Stimulated activated naive CD8-positive, alpha-beta T cell treated with anti-CD3 and anti-CD28 coated beads, Interleukin-15, Interleukin-2, amounts not matched to agents 100 U/mL and 50 U/mL, for 24 hours (primary cell): ENCODE results near the gene RHOG.
"Not testable (repeated sequence)": the region's sequence is repeated elsewhere in the genome, so short reads cannot be mapped to it uniquely, and the experiment has no call there.

Source experiments
- ATAC-seq: fragments of 150-1000 bp; cut with Tn5 transposase; one replicate; pipeline ENCODE4 v1.10.0; 2021
- DNase-seq: peaks from one replicate; pipeline ENCODE4 v3.0.0; 2021

The RHOG gene

DNA sequence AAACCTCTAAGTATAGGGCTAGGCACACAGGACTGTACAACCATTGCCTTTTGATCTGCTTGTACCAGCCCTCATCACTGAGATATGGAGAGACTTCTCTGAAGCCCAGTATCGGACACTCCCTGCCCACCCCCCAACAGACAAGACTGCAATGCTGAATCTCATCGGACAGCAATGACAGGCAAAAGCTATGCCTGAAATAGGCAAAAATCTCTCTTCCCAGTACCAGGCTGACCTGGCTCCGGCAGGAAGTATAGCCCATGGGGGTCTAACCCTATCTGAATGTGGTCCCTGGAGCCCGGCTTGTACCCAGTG is 6.5 kb downstream of the RHOG start:
- DNase-seq (no peak), ATAC-seq (no peak)

DNA sequence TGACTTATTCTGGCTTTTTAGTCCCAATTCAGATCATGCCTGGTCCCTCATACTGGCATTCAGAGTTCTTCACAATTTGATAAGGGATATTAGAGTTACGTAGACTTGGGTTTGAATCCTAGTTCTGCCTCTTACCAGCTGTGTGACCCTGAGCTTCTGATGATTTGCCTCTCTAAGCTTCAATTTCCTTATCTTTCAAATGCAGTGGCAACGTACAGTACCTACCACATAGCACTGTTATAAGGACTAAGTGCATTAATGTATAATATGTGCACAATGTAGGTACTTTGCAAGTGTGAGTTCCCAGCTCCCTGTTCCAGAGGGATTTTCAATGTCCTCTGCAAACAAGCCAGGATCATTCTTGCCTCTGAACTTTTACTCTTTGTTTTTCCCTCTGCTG is 7.3 kb downstream of the RHOG start:
- DNase-seq (no peak), ATAC-seq (no peak)

DNA sequence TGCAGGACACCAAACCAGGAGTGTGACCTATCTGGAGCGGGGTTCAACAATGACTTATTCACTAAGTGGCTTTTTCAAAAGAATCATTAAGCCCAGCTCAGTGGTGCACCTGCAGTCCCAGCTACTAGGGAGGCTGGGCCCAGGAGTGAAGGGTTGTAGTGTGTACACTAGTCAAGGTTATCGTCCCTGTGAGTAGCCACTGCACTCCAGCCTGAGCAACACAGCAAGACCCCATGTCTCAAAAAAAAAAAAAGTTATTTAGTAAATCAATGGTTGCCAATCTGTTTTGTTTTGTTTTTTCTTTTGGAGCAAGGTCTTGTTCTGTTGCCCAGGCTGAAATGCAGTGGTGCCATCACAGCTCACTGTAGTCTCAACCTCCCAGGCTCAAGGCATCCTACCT is 7.9 kb downstream of the RHOG start:
- ATAC-seq, result no peak
- no peak for DNase-seq

DNA sequence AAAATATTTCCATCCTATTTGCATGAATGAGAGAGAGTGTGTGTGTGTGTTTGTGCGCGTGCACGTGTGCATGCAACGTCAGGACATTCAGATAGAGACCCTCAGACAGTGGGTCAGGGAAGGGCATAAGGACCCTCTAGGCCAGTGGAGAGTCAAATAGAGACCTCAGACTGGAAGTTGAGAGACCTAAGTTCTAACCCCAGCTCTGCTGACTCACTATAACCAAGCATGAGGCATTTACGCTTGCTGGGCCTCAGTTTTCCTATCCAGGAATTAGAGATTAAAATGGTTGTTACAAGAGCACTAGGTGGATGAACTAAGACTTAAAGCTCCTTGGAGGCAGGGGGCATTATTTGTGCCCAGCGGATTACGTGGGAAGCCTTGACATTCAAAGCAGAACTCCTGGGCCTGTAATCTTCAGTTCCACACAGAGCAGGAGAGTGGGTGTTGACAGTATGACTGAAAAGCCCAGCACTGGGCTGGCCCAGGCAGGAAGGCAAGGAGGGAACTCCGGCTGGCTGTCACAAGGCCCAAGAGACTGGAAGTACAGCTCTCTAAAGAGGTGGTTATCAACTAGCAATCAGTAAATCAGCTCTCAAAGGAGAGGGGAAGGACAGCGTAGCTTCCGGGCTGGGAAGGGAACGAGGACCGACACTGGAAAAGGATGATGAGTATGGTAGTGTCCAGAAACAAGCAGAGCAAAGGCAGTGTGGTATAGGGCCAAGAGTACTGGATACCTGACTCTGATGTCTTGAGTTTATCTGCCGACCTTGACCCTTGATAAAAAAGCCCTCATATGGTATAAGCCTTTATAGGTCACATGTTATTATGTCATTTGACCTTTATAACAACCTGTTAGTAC is 9.2 kb downstream of the RHOG start:
- peak; percentile 69 for ATAC-seq

DNA sequence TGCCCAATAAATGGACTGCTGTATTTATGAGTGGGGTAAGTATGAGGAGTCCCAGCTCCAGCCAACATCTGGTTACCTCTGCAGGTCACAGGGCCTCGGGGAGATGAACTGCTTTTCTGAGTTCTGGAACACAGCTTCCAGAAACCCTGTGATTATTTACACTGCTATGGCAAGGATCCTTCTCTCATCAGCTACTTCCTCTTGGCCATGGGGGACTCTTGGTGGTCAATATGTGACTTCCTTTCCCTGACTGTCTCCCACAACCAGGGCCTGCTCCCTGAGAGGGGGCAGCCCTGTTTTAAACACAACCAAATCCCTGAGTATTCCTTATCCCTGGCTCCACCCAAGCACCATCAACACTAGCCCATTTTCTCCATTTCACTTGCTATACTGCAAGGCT is 10.0 kb downstream of the RHOG start:
- ATAC-seq, result no peak
- no peak for DNase-seq

More for the DNA sequence above, 9.2 kb downstream of the RHOG start:
- DNase-seq, result no peak

DNA sequence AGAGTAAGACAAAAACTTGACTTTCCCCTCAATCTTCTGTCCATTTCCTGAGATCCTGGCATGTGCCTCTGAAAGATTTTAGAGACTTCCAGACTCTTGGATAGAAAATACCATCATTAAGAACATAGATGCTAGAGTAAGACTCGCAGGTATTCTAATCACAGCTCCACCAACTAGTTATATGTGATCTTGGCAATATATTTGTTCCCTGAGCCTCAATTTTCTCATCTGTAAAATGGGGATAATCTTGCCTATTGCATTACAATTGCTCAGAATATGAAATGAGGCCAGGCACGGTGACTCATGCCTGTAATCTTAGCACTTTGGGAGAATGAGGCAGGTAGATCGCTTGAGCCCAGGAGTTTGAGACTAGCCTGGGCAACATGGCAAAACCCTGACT is 10.7 kb downstream of the RHOG start:
- ATAC-seq (no peak), DNase-seq (no peak)

DNA sequence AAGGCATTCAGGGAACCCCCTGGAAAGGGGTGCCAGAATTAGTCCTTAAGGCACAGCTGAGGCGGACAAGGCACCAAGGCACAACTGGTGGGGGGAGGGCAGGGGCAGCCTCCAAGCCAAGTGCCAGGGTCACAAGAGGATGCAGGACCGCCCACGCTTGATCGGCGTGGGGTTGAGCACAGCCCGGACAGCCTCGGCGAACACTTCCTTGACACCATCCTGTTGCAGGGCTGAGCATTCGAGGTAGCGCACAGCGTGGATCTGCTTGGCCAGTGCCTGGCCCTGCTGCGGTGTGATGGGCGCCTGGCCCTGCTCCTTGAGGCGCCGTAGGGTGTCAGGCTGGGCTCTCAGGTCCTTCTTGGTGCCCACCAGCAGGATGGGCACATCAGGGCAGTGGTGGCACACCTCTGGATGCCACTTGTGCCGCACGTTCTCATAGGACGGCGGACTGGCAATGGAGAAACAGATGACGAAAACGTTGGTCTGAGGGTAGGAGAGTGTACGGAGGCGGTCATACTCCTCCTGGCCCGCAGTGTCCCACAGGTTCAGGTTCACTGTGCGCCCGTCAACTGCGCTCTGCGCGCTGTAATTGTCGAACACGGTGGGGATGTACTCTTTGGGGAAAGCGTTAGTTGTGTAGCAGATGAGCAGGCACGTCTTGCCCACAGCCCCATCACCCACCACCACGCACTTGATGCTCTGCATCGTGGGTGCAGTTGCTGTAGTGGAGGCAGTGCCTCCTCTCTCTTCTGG is 13.1 kb downstream of the RHOG start:
- no peak for DNase-seq
- ATAC-seq, result no peak

DNA sequence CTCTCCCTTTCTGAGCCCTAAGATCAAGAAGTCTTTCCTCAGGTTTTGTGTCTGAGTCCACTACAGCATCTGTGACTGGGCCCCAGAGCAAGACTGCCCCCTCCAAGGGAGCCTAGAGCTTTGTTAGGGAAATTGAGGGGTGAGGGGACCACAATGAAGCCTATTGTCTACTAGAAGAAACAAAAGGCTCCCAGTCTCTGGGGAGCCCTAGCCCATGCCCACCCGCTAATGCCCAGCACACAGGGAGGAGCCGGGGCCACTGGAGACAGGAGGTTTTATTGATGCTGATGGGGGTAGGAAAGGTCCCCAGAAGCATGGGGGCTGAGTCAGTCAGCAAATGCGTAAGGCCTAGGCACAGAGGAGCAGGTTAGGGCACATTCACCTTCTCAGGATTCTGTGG is 14.0 kb downstream of the RHOG start:
- no peak for DNase-seq
- ATAC-seq, result no peak

DNA sequence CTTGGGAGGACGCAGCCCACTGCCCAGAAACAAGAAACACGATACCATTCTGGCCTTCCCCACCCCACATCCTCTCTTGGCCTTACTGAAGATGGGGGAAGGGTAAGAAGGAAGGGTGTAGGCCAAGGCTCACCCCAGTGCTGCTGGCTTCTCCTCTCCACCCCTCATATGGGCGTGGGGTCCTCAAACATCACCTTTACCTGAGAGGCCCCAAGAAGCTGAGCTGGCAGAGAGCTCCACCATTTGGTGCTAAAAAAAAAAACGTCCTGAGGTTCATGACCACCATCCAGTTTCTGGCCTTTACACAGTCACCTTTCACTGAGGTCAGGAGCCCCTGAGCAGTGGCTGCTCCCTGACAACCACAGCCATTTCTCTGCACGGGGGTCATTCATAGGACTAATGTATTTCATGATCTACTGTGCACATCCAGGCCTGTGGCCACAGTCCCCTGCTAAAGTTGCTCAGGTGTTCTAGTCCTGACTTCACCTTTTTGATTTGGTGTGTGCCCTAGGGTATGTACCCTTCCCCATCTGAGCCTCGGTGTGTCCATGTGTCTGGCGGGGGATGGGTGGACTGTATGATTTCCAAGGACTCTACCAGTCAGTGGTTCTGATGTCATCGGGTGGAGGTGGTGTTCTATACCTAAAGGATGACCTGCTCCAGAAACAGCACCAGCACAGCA is 15.1 kb downstream of the RHOG start:
- ATAC-seq, result peak; percentile 10

DNA sequence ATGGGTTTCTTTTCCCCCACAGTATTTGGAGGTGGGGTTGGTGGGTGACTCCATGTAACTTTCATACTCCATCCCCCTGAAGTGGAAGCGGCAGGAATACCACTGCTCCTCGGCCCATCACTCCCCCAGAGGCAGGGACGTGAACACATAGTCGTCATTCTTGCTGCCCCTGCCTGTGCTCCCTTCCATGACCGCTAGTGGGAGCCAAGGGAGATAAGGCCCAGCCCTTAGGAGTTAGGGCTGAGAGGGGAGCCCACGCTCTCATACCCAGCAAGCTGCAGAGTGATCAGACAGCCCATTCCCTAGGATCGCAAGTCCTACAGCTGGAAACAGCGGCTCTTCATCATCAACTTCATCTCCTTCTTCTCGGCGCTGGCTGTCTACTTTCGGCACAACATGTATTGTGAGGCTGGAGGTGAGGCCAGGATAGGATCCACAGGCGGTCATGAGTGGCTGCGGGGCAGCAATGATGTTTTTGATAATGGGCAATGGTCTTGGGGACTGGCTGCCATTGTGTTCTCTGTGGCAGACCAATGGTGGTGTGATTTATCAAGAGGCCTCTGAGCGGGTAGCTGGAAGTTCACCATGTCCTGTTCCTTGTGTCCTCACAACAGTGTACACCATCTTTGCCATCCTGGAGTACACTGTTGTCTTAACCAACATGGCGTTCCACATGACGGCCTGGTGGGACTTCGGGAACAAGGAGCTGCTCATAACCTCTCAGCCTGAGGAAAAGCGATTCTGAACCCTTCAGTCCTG is 15.9 kb downstream of the RHOG start:
- DNase-seq (peak; percentile 87), ATAC-seq (peak; percentile 88)

More for the DNA sequence above, 15.1 kb downstream of the RHOG start:
- no peak for DNase-seq

DNA sequence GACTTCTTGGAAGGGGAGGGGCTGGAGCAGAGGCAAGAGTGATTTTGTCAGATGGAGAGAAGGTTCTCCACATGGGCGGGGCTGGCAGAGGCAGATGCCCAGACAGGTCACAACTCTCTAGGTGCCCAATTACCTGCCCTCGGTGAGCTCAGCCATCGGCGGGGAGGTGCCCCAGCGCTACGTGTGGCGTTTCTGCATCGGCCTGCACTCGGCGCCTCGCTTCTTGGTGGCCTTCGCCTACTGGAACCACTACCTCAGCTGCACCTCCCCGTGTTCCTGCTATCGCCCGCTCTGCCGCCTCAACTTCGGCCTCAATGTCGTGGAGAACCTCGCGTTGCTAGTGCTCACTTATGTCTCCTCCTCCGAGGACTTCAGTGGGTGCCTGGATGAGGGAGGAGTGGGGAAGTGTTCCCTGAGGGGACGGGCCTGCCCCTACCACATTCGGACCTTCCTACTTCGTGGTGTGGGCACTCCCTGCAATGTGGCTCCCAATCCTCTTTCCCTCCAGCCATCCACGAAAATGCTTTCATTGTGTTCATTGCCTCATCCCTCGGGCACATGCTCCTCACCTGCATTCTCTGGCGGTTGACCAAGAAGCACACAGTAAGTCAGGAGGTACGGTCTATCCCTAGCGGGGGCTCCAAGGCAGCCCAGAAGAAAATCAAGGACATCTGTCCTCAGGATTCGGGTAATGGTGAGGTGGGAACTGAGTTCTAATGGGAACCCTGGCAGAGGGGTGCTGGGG is 16.8 kb downstream of the RHOG start:
- DNase-seq (no peak), ATAC-seq (no peak)

DNA sequence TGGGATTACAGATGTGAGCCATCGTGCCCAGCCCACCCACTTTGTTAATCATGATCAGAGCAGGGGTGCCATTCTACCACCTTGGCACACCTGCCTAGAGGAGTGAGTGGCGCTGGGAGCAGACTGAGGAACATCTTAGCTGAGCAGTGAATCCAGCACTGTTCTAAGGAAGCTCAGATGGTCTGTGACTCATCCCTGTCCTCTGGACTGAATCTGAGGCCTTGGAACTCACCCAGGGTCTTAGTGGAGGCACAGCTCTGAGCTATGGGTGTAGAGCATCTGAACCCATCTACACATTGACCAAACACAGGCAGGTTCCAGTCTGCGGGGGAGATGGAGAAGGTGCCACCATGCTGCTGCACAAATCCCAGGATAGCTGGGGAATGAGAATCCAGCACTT is 17.5 kb downstream of the RHOG start:
- DNase-seq (no peak), ATAC-seq (no peak)

DNA sequence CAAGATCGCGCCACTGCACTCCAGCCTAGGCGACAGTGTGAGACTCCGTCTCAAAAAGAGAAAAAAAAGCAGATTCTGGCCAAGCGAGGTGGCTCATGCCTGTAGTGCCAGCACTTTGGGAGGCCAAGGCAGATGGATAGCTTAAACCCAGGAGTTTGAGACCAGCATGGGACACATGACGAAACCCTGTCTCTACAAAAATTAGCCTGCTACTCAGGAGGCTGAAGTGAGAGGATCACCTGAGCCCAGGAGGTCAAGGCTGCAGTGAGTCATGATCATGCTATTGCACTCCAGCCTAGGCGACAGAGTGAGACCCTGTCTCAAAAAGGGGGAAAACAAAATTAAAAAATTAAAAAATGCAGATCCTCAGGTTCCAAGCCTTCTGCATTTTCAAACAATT is 18.4 kb downstream of the RHOG start:
- ATAC-seq (no peak), DNase-seq (no peak)

DNA sequence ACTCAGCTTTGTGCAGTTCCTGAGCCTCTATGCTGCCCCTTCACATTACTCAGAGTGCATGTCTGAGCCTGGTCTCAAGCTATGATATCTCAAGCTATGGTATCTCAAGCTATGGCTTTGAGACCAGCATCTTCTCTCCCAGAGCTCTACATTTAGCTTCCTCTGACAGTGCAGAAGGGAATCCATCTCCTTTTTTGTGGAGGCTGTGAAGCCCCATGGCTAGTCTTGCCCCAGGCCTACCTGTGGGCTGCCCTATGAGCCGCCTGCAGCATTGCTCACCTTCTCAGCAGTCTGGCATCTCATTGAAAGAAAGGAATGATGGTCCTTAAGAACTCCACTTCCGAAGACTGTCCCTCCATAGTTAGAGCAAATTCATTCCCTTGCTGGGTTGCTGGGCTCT is 19.8 kb downstream of the RHOG start:
- DNase-seq (no peak), ATAC-seq (no peak)

DNA sequence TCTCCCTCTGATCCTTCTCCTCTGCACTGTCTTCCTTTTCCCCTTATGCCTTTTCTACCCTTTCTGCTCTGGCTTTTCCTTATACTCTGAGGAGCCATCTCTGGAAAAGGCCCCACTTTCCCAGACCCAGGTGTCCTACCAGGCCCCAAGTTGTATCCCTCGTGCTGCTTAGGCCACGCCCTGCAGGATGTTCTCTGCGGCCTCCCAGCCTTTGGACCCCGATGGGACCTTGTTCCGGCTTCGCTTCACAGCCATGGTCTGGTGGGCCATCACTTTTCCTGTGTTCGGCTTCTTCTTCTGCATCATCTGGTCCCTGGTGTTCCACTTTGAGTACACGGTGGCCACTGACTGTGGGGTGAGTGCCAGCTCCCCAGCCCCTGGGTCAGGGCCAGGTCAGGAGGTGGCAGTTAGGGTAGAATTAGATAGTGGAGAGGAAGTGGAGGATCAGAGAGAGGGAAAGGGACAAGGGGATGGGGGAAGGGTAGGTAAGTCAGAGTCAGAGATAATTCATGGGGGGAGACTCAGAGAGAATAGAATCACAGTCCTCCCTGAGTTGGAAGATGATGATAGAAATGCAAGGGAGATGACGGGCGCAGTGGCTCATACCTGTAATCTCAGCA is 23.5 kb downstream of the RHOG start:
- ATAC-seq (no peak), DNase-seq (no peak)

DNA sequence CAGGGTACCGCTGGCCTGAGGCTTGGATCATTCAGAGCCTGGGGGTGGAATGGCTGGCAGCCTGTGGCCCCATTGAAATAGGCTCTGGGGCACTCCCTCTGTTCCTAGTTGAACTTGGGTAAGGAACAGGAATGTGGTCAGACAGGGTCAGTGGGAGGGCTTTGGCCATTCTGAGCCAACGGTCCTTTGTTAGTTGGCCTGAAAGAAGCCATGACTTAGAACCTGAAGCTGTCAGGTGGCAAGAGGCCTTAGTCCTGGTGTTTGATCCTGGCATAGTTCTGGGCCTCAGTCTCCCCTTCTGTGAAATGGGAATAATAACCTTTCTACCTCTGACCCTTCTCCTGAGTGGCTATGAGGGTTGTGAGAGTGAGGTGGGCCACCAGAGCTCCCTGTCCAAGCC is 24.1 kb downstream of the RHOG start:
- no peak for DNase-seq
- peak; percentile 4 for ATAC-seq

DNA sequence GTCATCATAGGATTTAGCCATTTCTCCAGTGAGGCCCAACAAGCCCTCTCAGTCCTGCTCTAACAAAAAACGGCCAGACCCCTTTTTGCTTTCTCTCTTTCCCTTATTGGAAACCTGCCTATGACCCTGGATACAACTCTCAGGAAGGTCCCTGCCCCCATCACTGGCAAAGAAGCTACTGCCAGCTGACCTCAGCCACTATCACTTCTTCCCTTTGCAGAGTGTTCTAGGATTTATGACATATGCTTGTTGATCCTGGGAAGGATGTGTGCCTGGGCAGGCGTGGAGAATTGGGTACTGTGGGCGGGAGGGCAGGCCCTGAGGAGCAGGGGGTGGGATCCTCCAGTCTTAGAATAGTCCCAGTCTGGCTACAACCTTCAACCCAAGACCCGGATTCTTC is 24.9 kb downstream of the RHOG start:
- ATAC-seq (no peak), DNase-seq (no peak)

DNA sequence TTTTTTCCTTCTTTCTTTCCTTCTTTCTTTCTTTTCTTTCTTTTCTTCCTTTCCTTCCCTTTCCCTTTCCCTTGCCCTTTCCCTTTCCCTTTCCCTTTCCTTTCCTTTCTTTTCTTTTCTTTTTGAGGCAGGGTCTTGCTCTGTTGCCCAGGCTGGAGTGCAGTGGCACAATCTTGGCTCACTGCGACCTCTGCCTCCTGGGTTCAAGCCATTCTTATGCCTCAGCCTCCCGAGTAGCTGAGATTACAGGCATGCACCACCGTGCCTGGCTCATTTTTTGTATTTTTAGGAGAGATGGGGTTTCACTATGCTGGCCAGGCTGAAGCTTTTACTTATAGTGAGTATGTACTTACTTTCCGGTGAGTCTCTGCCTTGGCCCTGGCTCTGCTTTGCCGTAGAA is 25.9 kb downstream of the RHOG start:
- not testable (repeated sequence) for ATAC-seq, DNase-seq

DNA sequence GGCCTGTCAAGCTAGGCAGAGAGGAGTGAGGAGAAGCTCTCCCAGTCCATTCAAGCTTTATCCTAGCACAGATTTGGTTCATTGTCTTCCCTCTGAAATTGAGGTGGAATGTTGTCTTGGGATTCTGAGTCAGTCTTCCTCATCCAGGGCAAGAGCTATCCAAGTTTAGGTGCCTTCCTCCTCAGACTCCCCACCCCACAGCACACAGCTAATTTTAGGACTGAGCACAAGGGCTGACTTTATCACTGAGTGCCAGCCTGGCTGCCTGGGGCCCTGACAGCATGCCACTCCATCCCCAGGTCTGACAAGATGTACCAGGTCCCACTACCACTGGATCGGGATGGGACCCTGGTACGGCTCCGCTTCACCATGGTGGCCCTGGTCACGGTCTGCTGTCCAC is 29.8 kb downstream of the RHOG start:
- no peak for ATAC-seq
- DNase-seq, result no peak

DNA sequence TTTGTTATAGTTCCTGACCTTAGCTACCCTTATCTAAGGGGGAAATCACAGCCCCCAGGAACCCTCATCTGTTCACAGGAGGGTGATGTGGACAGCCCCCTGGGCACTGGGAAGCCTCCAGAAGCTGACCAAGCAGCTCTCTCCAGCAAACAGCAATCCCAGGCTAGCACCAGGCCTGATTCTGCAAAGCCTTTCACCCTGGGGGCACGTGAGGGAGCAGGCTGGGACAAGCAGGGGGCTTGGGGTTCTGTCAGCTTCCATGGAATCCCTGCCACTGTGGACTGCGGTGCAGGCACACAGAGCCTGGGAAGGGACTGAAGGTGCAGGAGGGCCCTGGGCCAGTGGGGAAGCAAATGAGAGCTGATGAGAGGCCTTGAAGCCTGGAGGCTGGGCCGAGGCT is 30.3 kb downstream of the RHOG start:
- DNase-seq (no peak), ATAC-seq (no peak)

DNA sequence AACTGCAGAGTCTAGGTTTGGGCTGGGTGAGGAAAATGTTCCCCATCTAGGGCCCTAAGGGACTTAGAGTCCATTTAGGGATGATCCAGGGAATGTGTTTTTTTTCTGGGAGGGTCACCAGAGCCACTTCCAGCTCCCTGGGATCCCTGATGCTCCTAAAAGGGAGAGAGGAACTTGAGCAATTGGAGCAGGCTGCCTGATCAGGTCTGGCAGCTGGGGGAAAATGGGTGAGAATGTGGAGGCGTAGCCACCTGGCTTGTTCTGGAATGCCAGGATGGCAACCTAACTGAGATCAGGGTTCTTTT is 31.2 kb downstream of the RHOG start:
- ATAC-seq (no peak), DNase-seq (no peak)
